ENCODE measurements around the gene GABBR2.
"Not testable (repeated sequence)": the region's sequence is repeated elsewhere in the genome, so short reads cannot be mapped to it uniquely, and the experiment has no call there.

Gene GABBR2

GRCh38 chr9:98310752-98311392 lies 397.9 kb downstream of the GABBR2 start:
- DNase-seq, result no peak

- DNase-seq, result no peak
These were observed 402.2 kb downstream of the GABBR2 start for GRCh38 chr9:98306384-98307145.

GRCh38 chr9:98304381-98304780 lies 404.4 kb downstream of the GABBR2 start:
- no peak for DNase-seq

- no peak for DNase-seq
These were observed 405.1 kb downstream of the GABBR2 start for GRCh38 chr9:98303633-98304125.

GRCh38 chr9:98302938-98303632 lies 405.6 kb downstream of the GABBR2 start:
- DNase-seq, result no peak

- no peak for DNase-seq
These were observed 406.6 kb downstream of the GABBR2 start for GRCh38 chr9:98302150-98302549.

GRCh38 chr9:98300611-98301010 lies 408.1 kb downstream of the GABBR2 start:
- no peak for DNase-seq

- DNase-seq, result no peak
These were observed 410.3 kb downstream of the GABBR2 start for GRCh38 chr9:98298476-98298875.

- no peak for DNase-seq
These were observed 412.9 kb downstream of the GABBR2 start for GRCh38 chr9:98295824-98296223.

GRCh38 chr9:98291820-98292219 lies 416.9 kb downstream of the GABBR2 start:
- no peak for DNase-seq

- no peak for DNase-seq
These were observed 418.3 kb downstream of the GABBR2 start for GRCh38 chr9:98290411-98290810.

- no peak for DNase-seq
These were observed 419.0 kb downstream of the GABBR2 start for GRCh38 chr9:98289614-98290201.

- DNase-seq, result no peak
These were observed 419.9 kb downstream of the GABBR2 start for GRCh38 chr9:98288881-98289280.

GRCh38 chr9:98287384-98287783 lies 421.4 kb downstream of the GABBR2 start:
- DNase-seq, result no peak

GRCh38 chr9:98285446-98285845 lies 423.3 kb downstream of the GABBR2 start:
- no peak for DNase-seq

- no peak for DNase-seq
These were observed 424.0 kb downstream of the GABBR2 start for GRCh38 chr9:98284754-98285153.

GRCh38 chr9:98283143-98283542 lies 425.6 kb downstream of the GABBR2 start:
- DNase-seq, result not testable (repeated sequence)

- DNase-seq, result no peak
These were observed 427.5 kb downstream of the GABBR2 start for GRCh38 chr9:98281281-98281680.

GRCh38 chr9:98280574-98280973 lies 428.2 kb downstream of the GABBR2 start:
- DNase-seq, result no peak

GRCh38 chr9:98280162-98280561 lies 428.6 kb downstream of the GABBR2 start:
- DNase-seq, result no peak

- no peak for DNase-seq
These were observed 431.7 kb downstream of the GABBR2 start for GRCh38 chr9:98276907-98277469.

- DNase-seq, result no peak
These were observed 433.6 kb downstream of the GABBR2 start for GRCh38 chr9:98275159-98275558.

GRCh38 chr9:98272083-98272482 lies 436.7 kb downstream of the GABBR2 start:
- DNase-seq, result no peak

All from activated CD4-positive, alpha-beta T cell treated with anti-CD3 and anti-CD28 coated beads, Interleukin-2, amount 50 U/mL, for 48 hours (primary cell).